A673 (cell line): ENCODE measurements around the gene STKLD1. TPM values are rescaled to one million over a fixed set of nuclear protein-coding genes. Genes with fewer than 3 reads are reported as not detected.
"Not testable (repeated sequence)": the region's sequence is repeated elsewhere in the genome, so short reads cannot be mapped to it uniquely, and the experiment has no call there.

ENCODE experiments used
- BruUV-seq: library from RNA; stranded (reverse); fragments of 400-500 nt; replicated peaks from 2 replicates; lab custom pipeline; 2021; lab: Mats Ljungman, UMichigan
- CTCF ChIA-PET: fragments of 300-600 bp; sonication (Branson Sonifier 250); formaldehyde crosslinking; loops from one replicate; lab custom pipeline; 2022; ENCODE audit warnings: antibody characterized with exemption; lab: Charles Lee
- POLR2A ChIA-PET: fragments of 300-600 bp; sonication (Branson Sonifier 250); formaldehyde crosslinking; loops from one replicate; lab custom pipeline; 2022; ENCODE audit warnings: antibody characterized with exemption; ENCODE audit not compliant: low non-redundant PET; lab: Charles Lee
- DNase-seq: peaks from one replicate; pipeline ENCODE4 v3.0.0-alpha.2; 2015; ENCODE audit warnings: low spot score
- H3K27ac ChIP-seq: fragments of 200-600 bp; sonication (generic); 2 replicates; pipeline ENCODE4 v1.5.1; 2016; ENCODE audit warnings: mixed run types, low read depth, mild to moderate bottlenecking, mixed read lengths, antibody characterized with exemption, low read length; ENCODE audit not compliant: poor library complexity, severe bottlenecking
- H3K27me3 ChIP-seq: fragments of 200-600 bp; sonication (generic); replicated peaks from 2 replicates; pipeline ENCODE4 v1.6.1; 2017; ENCODE audit warnings: mixed run types, low read depth, mild to moderate bottlenecking, mixed read lengths, antibody characterized with exemption, low read length; ENCODE audit not compliant: insufficient read depth, poor library complexity
- H3K36me3 ChIP-seq: fragments of 200-600 bp; sonication (generic); 2 replicates; pipeline ENCODE4 v1.6.1; 2016; ENCODE audit warnings: mixed run types, mild to moderate bottlenecking, mixed read lengths, antibody characterized with exemption, low read length; ENCODE audit not compliant: insufficient read depth, poor library complexity, severe bottlenecking
- H3K4me1 ChIP-seq: fragments of 200-600 bp; sonication (generic); 2 replicates; pipeline ENCODE4 v1.6.1; 2017; ENCODE audit warnings: mixed run types, mild to moderate bottlenecking, mixed read lengths, antibody characterized with exemption, low read length; ENCODE audit not compliant: insufficient read depth, poor library complexity, severe bottlenecking
- H3K4me3 ChIP-seq: fragments of 200-600 bp; sonication (generic); 2 replicates; pipeline ENCODE4 v1.5.1; 2016; ENCODE audit warnings: low read depth, mixed run types, mild to moderate bottlenecking, mixed read lengths, low read length; ENCODE audit not compliant: poor library complexity, severe bottlenecking
- H3K9me3 ChIP-seq: fragments of 200-600 bp; sonication (generic); 2 replicates; pipeline ENCODE4 v1.6.1; 2016; ENCODE audit warnings: mixed run types, low read depth, mild to moderate bottlenecking, mixed read lengths, antibody characterized with exemption, low read length; ENCODE audit not compliant: poor library complexity, severe bottlenecking
- CTCF ChIP-seq: fragments of 300-800, 200-600 bp; sonication (generic); conservative IDR thresholded peaks from 2 replicates; pipeline ENCODE4 v1.5.1; 2017; ENCODE audit warnings: low read depth, mild to moderate bottlenecking, antibody characterized with exemption, low read length, moderate library complexity, mixed read lengths
- EZH2 ChIP-seq: fragments of 200-600 bp; sonication (generic); IDR thresholded peaks from 2 replicates; pipeline ENCODE4 v1.6.1; 2017; ENCODE audit warnings: borderline replicate concordance, low read depth, mild to moderate bottlenecking, mixed read lengths, antibody characterized with exemption, low read length; ENCODE audit not compliant: poor library complexity, severe bottlenecking
- intact Hi-C: fragments of 100-400 bp; cut with micrococcal nuclease; formaldehyde crosslinking; loops from one replicate; pipeline ENCODE4 v1.10.0; 2022; ENCODE audit not compliant: unreplicated experiment
- total RNA-seq: library from RNA; stranded (reverse); gene quantifications from 2 replicates; pipeline ENCODE4 v1.2.3, GENCODE V29; 2021

The STKLD1 gene
- total RNA-seq, 1 experiment from 2014 or later = 0.52 TPM

GRCh38 chr9:133332381-133332730, 43.8 kb upstream of the STKLD1 start:
- TF ChIP-seq CTCF (no peak), EZH2 (no peak)
- Histone ChIP-seq H3K4me1 (peaks cover 14% of the 10 kb centered on the region), H3K9me3 (no peaks in the 10 kb centered on the region), H3K4me3 (no peak overlapping the region), H3K27me3 (no peaks in the 10 kb centered on the region), H3K27ac (no peak overlapping the region), H3K36me3 (peaks cover 49% of the 10 kb centered on the region)
- ChIA-PET POLR2A (no interaction called here), CTCF (no interaction called here)
- no TSS peak for BruUV-seq
- DNase-seq = no peak
- intact Hi-C loops = no loop called here

GRCh38 chr9:133333011-133333410, 43.2 kb upstream of the STKLD1 start:
- POLR2A ChIA-PET = no interaction called here
- intact Hi-C loops = no loop called here
- TF ChIP-seq EZH2 = no peak

GRCh38 chr9:133333566-133333965, 42.6 kb upstream of the STKLD1 start:
- Histone ChIP-seq H3K9me3 (no peaks in the 10 kb centered on the region), H3K27ac (no peak overlapping the region), H3K27me3 (no peaks in the 10 kb centered on the region), H3K36me3 (peaks cover 49% of the 10 kb centered on the region), H3K4me1 (peaks cover 14% of the 10 kb centered on the region), H3K4me3 (no peak overlapping the region)
- no peak for TF ChIP-seq CTCF
- TF ChIP-seq EZH2 = no peak
- POLR2A ChIA-PET = no interaction called here
- CTCF ChIA-PET = no interaction called here
- no peak for DNase-seq
- BruUV-seq = no TSS peak
- intact Hi-C loops = no loop called here

More at GRCh38 chr9:133333011-133333410, 43.2 kb upstream of the STKLD1 start:
- no peak for DNase-seq
- Histone ChIP-seq H3K27ac (no peak overlapping the region), H3K4me1 (peaks cover 14% of the 10 kb centered on the region), H3K36me3 (peaks cover 49% of the 10 kb centered on the region), H3K4me3 (no peak overlapping the region), H3K27me3 (no peaks in the 10 kb centered on the region), H3K9me3 (no peaks in the 10 kb centered on the region)
- CTCF ChIA-PET = no interaction called here
- no TSS peak for BruUV-seq

- peaks cover 49% of the 10 kb centered on the region for H3K36me3 ChIP-seq
- DNase-seq = no peak
- no peak for TF ChIP-seq CTCF
- TF ChIP-seq EZH2 = no peak
- H3K27me3 ChIP-seq = no peaks in the 10 kb centered on the region
- POLR2A ChIA-PET = no interaction called here
- intact Hi-C loops = no loop called here
- H3K4me1 ChIP-seq = peaks cover 14% of the 10 kb centered on the region
- H3K9me3 ChIP-seq = no peaks in the 10 kb centered on the region
- H3K4me3 ChIP-seq = no peak overlapping the region
- CTCF ChIA-PET = no interaction called here
- no TSS peak for BruUV-seq
- no peak overlapping the region for H3K27ac ChIP-seq
Observed at GRCh38 chr9:133334161-133334560, 42.0 kb upstream of the STKLD1 start.

GRCh38 chr9:133334888-133335287, 41.3 kb upstream of the STKLD1 start:
- POLR2A ChIA-PET, H3K27me3 ChIP-seq, DNase-seq, BruUV-seq, H3K27ac ChIP-seq, H3K9me3 ChIP-seq, intact Hi-C loops: not testable (repeated sequence)
- H3K36me3 ChIP-seq = peaks cover 57% of the 10 kb centered on the region
- H3K4me1 ChIP-seq = peaks cover 14% of the 10 kb centered on the region
- CTCF ChIA-PET = interaction anchor here (0.6 kb wide), 1 partner anchor 1075 kb away, joined by 4 read pairs; no protein-coding TSS in a partner anchor
- H3K4me3 ChIP-seq = peak overlapping the region; percentile 61
